Activated B cell treated with CpG ODN at 0.5 μM for 24 hours (primary cell): ENCODE data around the gene SETD1B. TPM values are rescaled to one million over a fixed set of nuclear protein-coding genes. Genes with fewer than 3 reads are reported as not detected.

ENCODE experiments used
- ATAC-seq: fragments of 200-7000 bp; cut with Tn5 transposase; one replicate; pipeline ENCODE4 v1.10.0; 2021; ENCODE audit warnings: low read depth, mild to moderate bottlenecking, moderate library complexity
- CTCF ChIA-PET: fragments of 350-600 bp; sonication (Branson Sonifier 250); formaldehyde crosslinking; loops from one replicate; lab custom pipeline; 2021; ENCODE audit warnings: antibody characterized with exemption; lab: Charles Lee
- POLR2A ChIA-PET: fragments of 350-600 bp; sonication (Branson Sonifier 250); formaldehyde crosslinking; loops from one replicate; lab custom pipeline; 2021; ENCODE audit warnings: antibody characterized with exemption; lab: Charles Lee
- DNase-seq: peaks from one replicate; pipeline ENCODE4 v3.0.0; 2022
- H3K27ac Mint-ChIP-seq: one replicate; pipeline ENCODE4 v1.8.0; 2020; ENCODE audit warnings: mixed read lengths
- H3K27me3 Mint-ChIP-seq: one replicate; pipeline ENCODE4 v1.8.0; 2021; ENCODE audit warnings: mixed read lengths
- H3K36me3 Mint-ChIP-seq: one replicate; pipeline ENCODE4 v1.8.0; 2021; ENCODE audit warnings: low read depth, mixed read lengths
- H3K4me1 Mint-ChIP-seq: one replicate; pipeline ENCODE4 v1.8.0; 2021; ENCODE audit warnings: mixed read lengths
- H3K4me3 Mint-ChIP-seq: one replicate; pipeline ENCODE4 v1.8.0; 2020; ENCODE audit warnings: mild to moderate bottlenecking, mixed read lengths
- H3K9me3 Mint-ChIP-seq: one replicate; pipeline ENCODE4 v1.8.0; 2020; ENCODE audit warnings: mixed read lengths
- CTCF ChIP-seq: fragments of 200-600 bp; IDR thresholded peaks from one replicate; pipeline ENCODE4 v1.8.0; 2022; ENCODE audit warnings: antibody characterized with exemption, mild to moderate bottlenecking
- intact Hi-C: fragments of 100-400 bp; cut with micrococcal nuclease; formaldehyde crosslinking; loops from one replicate; pipeline ENCODE4 v1.15.1; 2024
- total RNA-seq: library from RNA; stranded (reverse); gene quantifications from 2 replicates; pipeline ENCODE4 v1.2.3, GENCODE V29; 2022

The SETD1B gene
- total RNA-seq, 1 donor from 2014 or later: 40.3 TPM

GRCh38 chr12:121764808-121765207 lies 39.0 kb upstream of the SETD1B start:
- Mint-ChIP-seq H3K36me3 (no peaks in the 10 kb centered on the region), H3K4me3 (no peak overlapping the region), H3K27ac (no peak overlapping the region), H3K4me1 (no peaks in the 10 kb centered on the region), H3K27me3 (no peaks in the 10 kb centered on the region), H3K9me3 (no peaks in the 10 kb centered on the region)
- ChIA-PET POLR2A (interaction anchor here (0.7 kb wide), 1 partner anchor 62 kb away, joined by 6 read pairs; no protein-coding TSS in a partner anchor), CTCF (interaction anchor here (0.6 to 1.2 kb wide), 2 partner anchors 29 to 30 kb away, joined by 3 read pairs; partner anchors contain the start of gene RHOF)
- no peak for ATAC-seq
- TF ChIP-seq CTCF: no peak
- intact Hi-C loops: no loop called here
- DNase-seq: no peak

GRCh38 chr12:121765573-121765972 lies 38.2 kb upstream of the SETD1B start:
- Mint-ChIP-seq H3K4me3 (no peak overlapping the region), H3K36me3 (no peaks in the 10 kb centered on the region), H3K27me3 (no peaks in the 10 kb centered on the region), H3K9me3 (no peaks in the 10 kb centered on the region), H3K4me1 (no peaks in the 10 kb centered on the region), H3K27ac (no peak overlapping the region)
- ChIA-PET POLR2A (interaction anchor here (0.7 kb wide), 1 partner anchor 61 kb away, joined by 6 read pairs; no protein-coding TSS in a partner anchor), CTCF (interaction anchor here (0.6 kb wide), 1 partner anchor 29 kb away, joined by 3 read pairs; the partner anchor contains the start of gene RHOF)
- no peak for TF ChIP-seq CTCF
- DNase-seq (no peak), ATAC-seq (no peak)
- intact Hi-C loops: no loop called here

- Mint-ChIP-seq H3K27ac (no peak overlapping the region), H3K9me3 (no peaks in the 10 kb centered on the region), H3K36me3 (no peaks in the 10 kb centered on the region), H3K4me1 (no peaks in the 10 kb centered on the region), H3K27me3 (no peaks in the 10 kb centered on the region), H3K4me3 (no peak overlapping the region)
- intact Hi-C loops: no loop called here
- ChIA-PET CTCF (no interaction called here), POLR2A (interaction anchor here (0.6 kb wide), 1 partner anchor 61 kb away, joined by 3 read pairs; no protein-coding TSS in a partner anchor)
- no peak for TF ChIP-seq CTCF
- ATAC-seq (no peak), DNase-seq (no peak)
Observed at GRCh38 chr12:121766290-121767039, 37.3 kb upstream of the SETD1B start.

- Mint-ChIP-seq H3K4me1 (no peaks in the 10 kb centered on the region), H3K9me3 (no peaks in the 10 kb centered on the region), H3K27me3 (no peaks in the 10 kb centered on the region), H3K27ac (no peak overlapping the region), H3K4me3 (no peak overlapping the region), H3K36me3 (no peaks in the 10 kb centered on the region)
- TF ChIP-seq CTCF: no peak
- POLR2A ChIA-PET: interaction anchor here (0.6 to 0.9 kb wide), 3 partner anchors 27 to 1183 kb away, joined by 3 to 4 read pairs (median 4); no protein-coding TSS in a partner anchor
- CTCF ChIA-PET: no interaction called here
- intact Hi-C loops: no loop called here
- ATAC-seq (no peak), DNase-seq (no peak)
Observed at GRCh38 chr12:121767525-121768016, 36.2 kb upstream of the SETD1B start.

- no peaks in the 10 kb centered on the region for H3K9me3 Mint-ChIP-seq
- ChIA-PET CTCF (no interaction called here), POLR2A (interaction anchor here (0.7 to 1.2 kb wide), 2 partner anchors 24 to 25 kb away, joined by 3 to 4 read pairs; no protein-coding TSS in a partner anchor)
- H3K4me1 Mint-ChIP-seq: peaks cover 9% of the 10 kb centered on the region
- H3K36me3 Mint-ChIP-seq: no peaks in the 10 kb centered on the region
- H3K27me3 Mint-ChIP-seq: no peaks in the 10 kb centered on the region
- ATAC-seq (no peak), DNase-seq (no peak)
- intact Hi-C loops: no loop called here
- TF ChIP-seq CTCF: no peak
- H3K4me3 Mint-ChIP-seq: no peak overlapping the region
- no peak overlapping the region for H3K27ac Mint-ChIP-seq
Observed at GRCh38 chr12:121769297-121769830, 34.4 kb upstream of the SETD1B start.
